Rectal smooth muscle tissue (tissue), 1 donor: ENCODE measurements around the gene ABCC3.
"Not testable (repeated sequence)": the region's sequence is repeated elsewhere in the genome, so short reads cannot be mapped to it uniquely, and the experiment has no call there.

Experiments
- H3K27ac ChIP-seq: one replicate; pipeline ENCODE4 v1.7.0; 2013; ENCODE audit warnings: low read depth, low read length, inconsistent platforms
- H3K27me3 ChIP-seq: one replicate; pipeline ENCODE4 v1.7.0; 2013; ENCODE audit warnings: low read length; ENCODE audit not compliant: control insufficient read depth, insufficient read depth
- H3K36me3 ChIP-seq: one replicate; pipeline ENCODE4 v1.7.0; 2013; ENCODE audit warnings: low read length; ENCODE audit not compliant: control insufficient read depth, insufficient read depth
- H3K4me1 ChIP-seq: one replicate; pipeline ENCODE4 v1.7.0; 2013; ENCODE audit warnings: low read length; ENCODE audit not compliant: control insufficient read depth, insufficient read depth
- H3K4me3 ChIP-seq: one replicate; pipeline ENCODE4 v1.7.0; 2013; ENCODE audit warnings: low read length
- H3K9ac ChIP-seq: one replicate; pipeline ENCODE4 v1.7.0; 2013; ENCODE audit warnings: low read length

ABCC3 gene

DNA sequence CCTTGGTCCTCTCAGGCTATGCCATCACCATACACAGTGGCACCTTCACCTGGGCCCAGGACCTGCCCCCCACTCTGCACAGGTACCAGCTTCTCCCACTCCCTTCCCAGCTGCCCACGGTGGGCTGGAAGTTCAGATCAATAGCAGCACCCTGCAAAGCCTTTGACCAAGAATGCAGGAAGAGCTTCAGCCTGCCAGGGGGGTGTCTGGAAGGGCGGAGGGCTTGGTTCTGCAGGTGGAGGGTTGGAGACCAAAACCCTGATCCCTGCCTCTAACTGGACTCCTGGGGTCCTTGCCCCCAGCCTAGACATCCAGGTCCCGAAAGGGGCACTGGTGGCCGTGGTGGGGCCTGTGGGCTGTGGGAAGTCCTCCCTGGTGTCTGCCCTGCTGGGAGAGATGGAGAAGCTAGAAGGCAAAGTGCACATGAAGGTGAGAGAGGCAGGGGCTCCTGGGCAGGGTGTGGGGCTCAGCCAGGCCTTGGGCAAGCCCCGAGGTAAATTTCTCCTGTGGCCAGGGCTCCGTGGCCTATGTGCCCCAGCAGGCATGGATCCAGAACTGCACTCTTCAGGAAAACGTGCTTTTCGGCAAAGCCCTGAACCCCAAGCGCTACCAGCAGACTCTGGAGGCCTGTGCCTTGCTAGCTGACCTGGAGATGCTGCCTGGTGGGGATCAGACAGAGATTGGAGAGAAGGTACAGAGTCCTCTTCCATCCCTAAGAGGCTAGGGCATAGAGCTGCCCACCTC, 34.3 kb downstream of the ABCC3 start:
- no peaks in the 10 kb centered on the region for H3K4me1 ChIP-seq
- H3K27ac ChIP-seq = no peak overlapping the region
- no peak overlapping the region for H3K4me3 ChIP-seq
- no peaks in the 10 kb centered on the region for H3K36me3 ChIP-seq
- no peaks in the 10 kb centered on the region for H3K27me3 ChIP-seq
- H3K9ac ChIP-seq = no peak overlapping the region

DNA sequence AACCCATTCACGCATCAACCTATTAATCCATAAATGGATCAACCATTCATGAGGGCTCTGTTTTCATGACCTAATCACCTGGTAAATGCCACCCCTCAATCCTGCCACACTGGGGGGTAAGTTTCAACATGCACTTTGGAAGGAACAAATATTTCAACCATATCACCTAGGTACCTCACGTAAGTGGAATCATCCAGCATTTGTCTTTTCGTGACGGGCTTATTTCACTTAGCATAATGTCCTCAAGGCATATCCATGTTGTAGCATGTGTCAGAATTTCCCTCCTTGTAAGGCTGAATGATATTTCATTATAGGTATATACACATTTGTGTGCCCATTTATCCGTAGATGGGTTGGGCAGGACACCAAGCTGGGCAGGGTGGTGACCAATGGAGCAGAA, 37.4 kb downstream of the ABCC3 start:
- no peaks in the 10 kb centered on the region for H3K27me3 ChIP-seq
- no peak overlapping the region for H3K9ac ChIP-seq
- no peak overlapping the region for H3K4me3 ChIP-seq
- H3K4me1 ChIP-seq = no peaks in the 10 kb centered on the region
- no peaks in the 10 kb centered on the region for H3K36me3 ChIP-seq
- H3K27ac ChIP-seq = no peak overlapping the region

DNA sequence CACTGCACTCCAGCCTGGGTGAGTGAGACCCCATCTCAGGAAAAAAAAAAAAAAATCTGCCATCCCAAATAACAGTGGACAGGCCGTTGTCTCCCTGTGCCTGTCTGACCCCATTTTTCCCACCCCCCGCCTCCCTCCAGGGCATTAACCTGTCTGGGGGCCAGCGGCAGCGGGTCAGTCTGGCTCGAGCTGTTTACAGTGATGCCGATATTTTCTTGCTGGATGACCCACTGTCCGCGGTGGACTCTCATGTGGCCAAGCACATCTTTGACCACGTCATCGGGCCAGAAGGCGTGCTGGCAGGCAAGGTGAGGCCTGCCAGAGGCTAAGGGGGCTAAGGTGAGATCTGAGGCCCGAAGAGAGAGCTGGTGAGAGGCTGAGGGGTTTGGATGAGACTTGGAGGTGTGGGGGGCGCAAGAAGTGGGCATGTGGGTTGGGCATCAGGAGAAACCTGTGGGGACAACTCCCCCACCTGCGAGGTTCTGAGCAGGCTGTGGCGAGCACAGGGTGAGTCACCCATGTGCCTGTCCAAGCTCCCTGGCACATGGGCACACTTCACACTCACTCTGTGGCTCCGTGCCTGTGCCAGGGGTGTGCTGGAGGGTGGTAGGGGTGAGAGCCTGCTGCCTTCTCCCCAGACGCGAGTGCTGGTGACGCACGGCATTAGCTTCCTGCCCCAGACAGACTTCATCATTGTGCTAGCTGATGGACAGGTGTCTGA, 38.3 kb downstream of the ABCC3 start:
- H3K27me3 ChIP-seq = no peaks in the 10 kb centered on the region
- no peaks in the 10 kb centered on the region for H3K4me1 ChIP-seq
- H3K4me3 ChIP-seq = no peak overlapping the region
- no peak overlapping the region for H3K27ac ChIP-seq
- no peaks in the 10 kb centered on the region for H3K36me3 ChIP-seq
- H3K9ac ChIP-seq = no peak overlapping the region

DNA sequence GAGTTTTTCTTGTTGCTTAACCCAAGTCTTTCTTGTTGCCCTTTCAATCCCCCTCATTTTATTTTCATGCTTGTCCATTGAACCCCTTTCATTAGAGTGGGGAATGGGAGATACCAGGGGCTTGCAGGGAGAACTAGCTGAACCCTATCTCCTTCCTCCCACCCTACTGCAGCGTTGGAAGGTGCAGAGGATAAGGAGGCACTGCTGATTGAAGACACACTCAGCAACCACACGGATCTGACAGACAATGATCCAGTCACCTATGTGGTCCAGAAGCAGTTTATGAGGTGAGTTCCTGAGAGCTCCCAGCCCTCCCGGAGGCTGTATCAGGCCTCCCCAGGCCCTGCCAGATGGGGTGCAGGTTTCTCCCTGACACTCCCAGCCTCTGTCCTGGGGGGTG, 40.5 kb downstream of the ABCC3 start:
- no peaks in the 10 kb centered on the region for H3K4me1 ChIP-seq
- no peak overlapping the region for H3K4me3 ChIP-seq
- H3K9ac ChIP-seq = no peak overlapping the region
- no peak overlapping the region for H3K27ac ChIP-seq
- H3K36me3 ChIP-seq = no peaks in the 10 kb centered on the region
- H3K27me3 ChIP-seq = no peaks in the 10 kb centered on the region

DNA sequence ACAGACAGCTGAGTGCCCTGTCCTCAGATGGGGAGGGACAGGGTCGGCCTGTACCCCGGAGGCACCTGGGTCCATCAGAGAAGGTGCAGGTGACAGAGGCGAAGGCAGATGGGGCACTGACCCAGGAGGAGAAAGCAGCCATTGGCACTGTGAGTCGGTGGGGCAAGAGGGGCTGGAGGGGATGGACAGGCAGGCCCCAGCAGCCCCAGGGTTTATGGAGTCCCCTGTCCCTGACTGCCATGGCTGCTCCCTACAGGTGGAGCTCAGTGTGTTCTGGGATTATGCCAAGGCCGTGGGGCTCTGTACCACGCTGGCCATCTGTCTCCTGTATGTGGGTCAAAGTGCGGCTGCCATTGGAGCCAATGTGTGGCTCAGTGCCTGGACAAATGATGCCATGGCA, 40.9 kb downstream of the ABCC3 start:
- no peak overlapping the region for H3K27ac ChIP-seq
- no peak overlapping the region for H3K9ac ChIP-seq
- no peaks in the 10 kb centered on the region for H3K36me3 ChIP-seq
- no peaks in the 10 kb centered on the region for H3K4me1 ChIP-seq
- H3K4me3 ChIP-seq = no peak overlapping the region
- H3K27me3 ChIP-seq = no peaks in the 10 kb centered on the region

DNA sequence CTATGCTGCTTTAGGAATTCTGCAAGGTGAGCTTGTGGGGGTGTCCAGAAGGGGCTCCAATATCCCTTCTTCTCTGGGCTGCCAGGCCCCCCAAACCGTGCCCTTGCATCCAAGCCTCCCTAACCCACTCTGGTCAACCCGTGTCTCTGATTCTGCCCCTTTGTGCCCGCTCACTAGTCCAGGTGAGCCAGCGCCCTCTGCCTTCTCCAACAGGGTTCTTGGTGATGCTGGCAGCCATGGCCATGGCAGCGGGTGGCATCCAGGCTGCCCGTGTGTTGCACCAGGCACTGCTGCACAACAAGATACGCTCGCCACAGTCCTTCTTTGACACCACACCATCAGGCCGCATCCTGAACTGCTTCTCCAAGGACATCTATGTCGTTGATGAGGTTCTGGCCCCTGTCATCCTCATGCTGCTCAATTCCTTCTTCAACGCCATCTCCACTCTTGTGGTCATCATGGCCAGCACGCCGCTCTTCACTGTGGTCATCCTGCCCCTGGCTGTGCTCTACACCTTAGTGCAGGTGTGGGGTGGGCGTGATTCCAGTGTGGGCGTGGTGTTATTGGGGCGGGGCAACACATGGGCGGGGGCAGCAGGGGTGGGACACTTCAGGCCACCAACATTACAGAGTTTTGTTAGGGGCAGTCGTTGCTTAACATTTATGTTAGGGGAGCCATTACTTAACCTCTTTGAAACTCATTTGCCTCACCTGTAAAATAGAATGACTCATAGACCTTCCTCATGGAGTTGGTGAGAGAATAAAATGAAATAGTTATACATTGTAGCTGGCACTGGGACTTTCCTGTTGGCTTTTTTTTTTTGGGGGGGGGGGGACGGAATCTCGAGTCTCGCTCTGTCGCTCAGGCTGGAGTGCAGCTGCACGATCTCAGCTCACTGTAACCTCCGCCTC, 41.6 kb downstream of the ABCC3 start:
- H3K36me3 ChIP-seq = no peaks in the 10 kb centered on the region
- H3K4me1 ChIP-seq = no peaks in the 10 kb centered on the region
- no peak overlapping the region for H3K27ac ChIP-seq
- H3K27me3 ChIP-seq = no peaks in the 10 kb centered on the region
- H3K9ac ChIP-seq = no peak overlapping the region
- no peak overlapping the region for H3K4me3 ChIP-seq

DNA sequence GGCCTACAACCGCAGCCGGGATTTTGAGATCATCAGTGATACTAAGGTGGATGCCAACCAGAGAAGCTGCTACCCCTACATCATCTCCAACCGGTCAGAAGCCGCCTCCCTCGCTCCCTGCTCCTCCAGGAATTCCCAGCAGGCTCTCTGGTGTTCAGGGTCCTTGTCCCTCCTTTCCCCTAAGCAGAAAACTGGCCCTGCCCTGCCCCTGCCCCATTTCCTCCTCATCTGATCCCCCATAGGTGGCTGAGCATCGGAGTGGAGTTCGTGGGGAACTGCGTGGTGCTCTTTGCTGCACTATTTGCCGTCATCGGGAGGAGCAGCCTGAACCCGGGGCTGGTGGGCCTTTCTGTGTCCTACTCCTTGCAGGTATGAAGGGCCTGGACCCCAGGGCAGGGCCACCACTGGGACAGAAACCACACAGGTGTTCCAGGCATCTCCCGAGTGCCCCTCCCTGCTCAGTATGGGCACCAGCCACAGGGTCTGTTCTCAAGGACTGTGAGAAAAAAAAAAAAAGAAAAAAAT, 43.2 kb downstream of the ABCC3 start:
- Histone ChIP-seq H3K4me3 (no peak overlapping the region), H3K4me1 (no peaks in the 10 kb centered on the region), H3K27me3 (no peaks in the 10 kb centered on the region), H3K36me3 (no peaks in the 10 kb centered on the region), H3K9ac (no peak overlapping the region), H3K27ac (no peak overlapping the region)

DNA sequence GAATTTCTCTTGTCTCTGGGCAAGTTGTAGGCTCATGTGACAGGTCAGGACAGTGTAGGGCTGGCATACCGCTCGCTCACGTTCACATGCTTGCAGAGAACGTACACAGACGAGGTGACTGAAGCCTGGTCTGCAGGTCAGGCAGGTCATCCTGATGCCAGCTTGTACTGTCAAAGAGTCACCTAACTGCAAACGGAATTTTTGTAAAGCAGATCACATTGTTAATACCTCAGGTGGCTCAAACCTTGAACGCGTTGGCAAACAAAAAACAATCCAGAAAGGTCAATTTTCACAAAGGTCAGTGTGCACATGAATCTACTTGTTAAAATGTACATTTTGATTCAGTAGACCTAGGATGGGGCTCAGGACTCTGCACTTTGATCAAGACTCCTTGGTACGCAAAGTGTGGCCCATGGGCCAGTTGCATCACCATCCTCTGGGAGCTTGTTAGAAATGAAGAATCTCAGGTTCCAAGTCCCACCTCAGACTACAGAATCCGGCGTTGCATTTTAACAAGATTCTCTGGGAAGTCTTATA, 44.4 kb downstream of the ABCC3 start:
- H3K9ac ChIP-seq = no peak overlapping the region
- H3K4me3 ChIP-seq = no peak overlapping the region
- H3K27me3 ChIP-seq = no peaks in the 10 kb centered on the region
- H3K4me1 ChIP-seq = no peaks in the 10 kb centered on the region
- no peak overlapping the region for H3K27ac ChIP-seq
- H3K36me3 ChIP-seq = no peaks in the 10 kb centered on the region

DNA sequence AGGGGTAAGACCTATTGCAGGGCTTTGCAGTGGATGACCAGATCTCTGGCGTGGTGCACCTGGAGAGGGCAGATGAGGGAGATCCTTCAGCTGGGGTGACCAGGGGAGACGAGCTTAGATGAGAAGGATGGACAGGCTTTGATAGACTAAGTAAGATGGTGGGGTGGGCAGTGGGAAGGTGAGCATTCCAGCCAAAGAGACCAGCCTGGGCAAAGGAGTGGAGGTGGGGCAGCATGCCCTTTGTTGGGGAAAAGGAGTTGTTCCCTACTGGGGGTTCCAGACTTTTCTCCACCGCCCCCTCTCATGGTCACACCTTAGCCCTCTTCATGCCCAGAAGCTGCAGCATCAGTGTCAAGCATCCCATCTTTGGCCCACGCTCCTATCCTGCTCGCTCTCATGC, 45.4 kb downstream of the ABCC3 start:
- Histone ChIP-seq H3K4me3 (no peak overlapping the region), H3K9ac (no peak overlapping the region), H3K27me3 (no peaks in the 10 kb centered on the region), H3K4me1 (no peaks in the 10 kb centered on the region), H3K27ac (no peak overlapping the region), H3K36me3 (no peaks in the 10 kb centered on the region)

DNA sequence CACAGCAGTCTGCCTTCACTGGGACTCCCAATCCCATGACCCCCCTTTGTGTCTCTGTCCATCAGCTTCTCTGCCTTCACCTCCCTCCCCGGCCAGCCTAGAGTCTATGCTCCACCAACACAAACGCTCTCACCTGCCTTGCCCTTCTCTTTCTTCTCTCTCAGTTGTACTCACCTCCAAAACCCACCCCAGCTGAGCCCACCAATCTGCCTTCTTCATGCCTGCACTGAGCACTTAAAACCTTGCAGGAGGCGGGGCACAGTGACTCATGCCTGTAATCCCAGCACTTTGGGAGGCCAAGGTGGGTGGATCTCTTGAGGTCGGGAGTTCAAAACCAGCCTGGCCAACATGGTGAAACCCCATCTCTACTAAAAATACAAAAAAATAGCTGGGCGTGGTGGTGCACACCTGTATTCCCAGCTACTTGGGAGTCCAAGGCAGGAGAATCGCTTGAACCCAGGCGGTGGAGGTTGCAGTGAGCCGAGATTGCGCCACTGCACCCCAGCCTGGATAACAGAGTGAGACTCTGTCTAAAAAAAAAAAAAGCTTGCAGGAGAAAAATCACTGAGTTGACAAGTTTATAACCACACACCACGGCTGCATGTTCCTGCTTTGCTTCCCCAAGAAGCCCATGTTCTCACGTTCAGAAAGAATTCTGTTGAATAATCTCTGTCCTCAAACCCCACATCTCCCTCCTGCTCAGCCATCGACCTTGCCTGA, 46.0 kb downstream of the ABCC3 start:
- H3K4me1 ChIP-seq, H3K27ac ChIP-seq, H3K36me3 ChIP-seq, H3K9ac ChIP-seq, H3K27me3 ChIP-seq, H3K4me3 ChIP-seq: not testable (repeated sequence)

DNA sequence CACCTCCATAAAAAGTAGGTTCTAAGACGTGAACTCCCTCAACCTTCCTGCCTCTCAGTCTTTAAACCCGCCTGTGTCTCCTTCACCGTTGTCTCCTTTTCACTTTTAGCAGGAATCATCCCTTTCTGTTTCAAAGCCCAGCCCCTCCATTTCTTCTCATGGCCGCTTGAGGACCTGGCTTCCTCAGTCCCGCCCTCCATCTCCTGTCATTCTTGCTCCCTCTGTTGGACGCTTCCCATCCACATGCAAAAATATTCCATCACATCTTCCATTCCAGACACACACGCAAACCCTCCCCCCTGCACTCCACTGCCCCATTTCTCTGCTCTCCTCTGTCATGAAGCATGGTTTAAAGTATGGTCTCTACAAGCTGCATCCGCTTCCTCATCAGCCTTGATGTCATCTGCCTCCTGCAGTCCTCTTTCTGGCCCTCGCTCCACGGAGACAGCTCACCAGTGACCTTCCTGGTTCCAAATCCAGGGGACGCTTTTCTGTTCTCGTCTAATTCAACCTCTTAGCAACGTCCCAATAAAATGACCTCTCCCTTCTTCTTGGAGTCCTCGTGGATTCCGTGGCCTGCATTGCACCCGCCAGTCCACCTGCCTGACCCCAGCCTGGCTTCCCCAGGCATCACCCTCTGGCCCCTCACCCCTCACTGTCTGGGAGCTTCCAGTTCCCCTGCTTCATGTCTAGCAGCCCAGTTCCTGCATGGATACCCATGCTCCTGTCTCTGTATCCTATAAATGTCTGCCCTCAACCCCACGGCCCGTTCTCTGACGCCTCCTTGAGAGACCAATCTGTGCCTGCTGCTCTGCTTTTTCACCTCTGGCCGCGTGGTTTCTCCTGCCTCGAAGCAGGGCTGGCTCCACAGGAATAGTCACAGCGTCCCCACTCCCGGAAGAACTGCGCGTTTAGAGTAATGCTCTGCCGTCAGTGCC, 46.9 kb downstream of the ABCC3 start:
- peaks cover 6% of the 10 kb centered on the region for H3K4me1 ChIP-seq
- H3K36me3 ChIP-seq = no peaks in the 10 kb centered on the region
- H3K4me3 ChIP-seq = no peak overlapping the region
- H3K27me3 ChIP-seq = no peaks in the 10 kb centered on the region
- no peak overlapping the region for H3K9ac ChIP-seq
- no peak overlapping the region for H3K27ac ChIP-seq
